Measurements from ENCODE around the gene LGALSL.

Gene LGALSL

GRCh38 chr2:64453770-64454385 lies at the start of gene LGALSL:
LGALSL (plus strand) TSS chr2:64454162; CDS start chr2:64454546, 384 bp downstream.
- Mint-ChIP-seq H3K36me3 (ENCODE audit: low read depth) (no peaks in the 10 kb centered on the region), H3K9me3 (no peaks in the 10 kb centered on the region), H3K27me3 (peaks cover 35% of the 10 kb centered on the region), H3K4me1 (ENCODE audit: low read depth) (peaks cover 24% of the 10 kb centered on the region), H3K4me3 (peak within 1 kb of the TSS; percentile 68), H3K27ac (no peak within 1 kb of the TSS)
- intact Hi-C loops (cut with micrococcal nuclease), result no loop called here

DNA sequence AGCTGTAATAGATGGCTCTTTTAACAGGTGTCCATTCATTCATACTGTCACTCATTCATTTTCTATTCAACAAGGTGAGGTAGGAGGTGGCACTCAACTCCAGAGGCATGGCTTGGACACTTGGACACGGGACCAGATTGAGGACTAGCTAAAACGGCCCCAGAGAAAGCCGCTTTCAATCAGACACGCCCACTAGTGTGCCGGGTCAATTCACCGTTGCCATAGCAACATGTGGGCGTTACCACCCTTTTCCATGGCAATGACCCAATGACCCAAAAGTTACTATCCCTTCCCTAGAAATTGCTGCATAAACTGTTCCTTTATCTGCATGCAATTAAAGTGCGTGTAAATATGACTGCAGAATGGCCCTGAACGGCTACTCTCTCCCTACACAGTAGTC lies 49.2 kb upstream of the LGALSL start:
- no peak overlapping the region for H3K4me3 Mint-ChIP-seq
- intact Hi-C loops (cut with micrococcal nuclease), result no loop called here
- H3K9me3 Mint-ChIP-seq, result no peaks in the 10 kb centered on the region
- peaks cover 31% of the 10 kb centered on the region for H3K4me1 Mint-ChIP-seq (ENCODE audit: low read depth)
- no peaks in the 10 kb centered on the region for H3K36me3 Mint-ChIP-seq (ENCODE audit: low read depth)
- no peaks in the 10 kb centered on the region for H3K27me3 Mint-ChIP-seq
- peak overlapping the region; percentile 34 for H3K27ac Mint-ChIP-seq

GRCh38 chr2:64405581-64406406 lies 48.2 kb upstream of the LGALSL start:
- H3K27me3 Mint-ChIP-seq, result no peaks in the 10 kb centered on the region
- no peak overlapping the region for H3K4me3 Mint-ChIP-seq
- peaks cover 31% of the 10 kb centered on the region for H3K4me1 Mint-ChIP-seq (ENCODE audit: low read depth)
- H3K27ac Mint-ChIP-seq, result no peak overlapping the region
- H3K9me3 Mint-ChIP-seq, result no peaks in the 10 kb centered on the region
- no peaks in the 10 kb centered on the region for H3K36me3 Mint-ChIP-seq (ENCODE audit: low read depth)
- intact Hi-C loops (cut with micrococcal nuclease), result no loop called here

DNA sequence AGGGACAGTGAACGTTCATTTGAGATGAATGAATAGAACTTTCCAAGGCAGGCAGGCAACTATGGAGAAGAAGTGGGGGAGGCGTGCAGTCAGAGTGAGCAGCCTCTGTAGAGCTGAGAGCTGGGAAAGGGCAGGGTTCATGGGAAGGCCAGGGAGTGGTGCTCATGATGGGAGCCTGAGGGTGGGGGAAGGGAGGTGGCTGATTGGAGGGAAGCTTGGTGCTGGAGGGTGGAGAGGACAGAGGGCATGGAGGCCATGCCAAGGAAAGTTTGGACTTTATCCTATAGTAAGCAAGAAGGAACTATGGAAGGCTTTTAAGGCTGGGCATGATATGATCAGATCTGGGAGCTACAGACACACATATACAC lies 47.6 kb upstream of the LGALSL start:
- Mint-ChIP-seq H3K27me3 (no peaks in the 10 kb centered on the region), H3K4me1 (ENCODE audit: low read depth) (peaks cover 31% of the 10 kb centered on the region)
- intact Hi-C loops (cut with micrococcal nuclease), result no loop called here

DNA sequence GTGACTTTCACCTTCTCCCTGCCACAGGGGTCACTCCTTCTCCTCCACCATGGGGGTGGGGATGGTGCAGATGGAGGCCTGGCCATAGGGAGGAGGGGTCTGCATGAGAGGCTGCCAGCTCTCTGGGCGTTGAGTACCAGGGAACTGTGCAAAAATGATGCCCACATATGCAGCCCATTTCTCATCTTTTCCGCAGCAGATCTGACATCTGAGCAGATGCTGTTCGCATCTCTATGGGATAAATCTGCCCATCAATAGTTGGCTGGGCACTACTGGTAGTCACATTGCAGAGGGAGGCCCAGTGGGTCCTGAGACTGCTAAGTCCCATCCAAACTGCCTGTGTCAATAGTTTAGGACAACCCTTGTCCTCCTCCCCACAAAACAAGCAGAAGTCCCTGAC lies 45.9 kb upstream of the LGALSL start:
- no peak overlapping the region for H3K4me3 Mint-ChIP-seq
- H3K9me3 Mint-ChIP-seq, result no peaks in the 10 kb centered on the region
- intact Hi-C loops (cut with micrococcal nuclease), result no loop called here

More for the DNA sequence above, 47.6 kb upstream of the LGALSL start:
- no peaks in the 10 kb centered on the region for H3K9me3 Mint-ChIP-seq
- H3K27ac Mint-ChIP-seq, result no peak overlapping the region
- no peaks in the 10 kb centered on the region for H3K36me3 Mint-ChIP-seq (ENCODE audit: low read depth)
- no peak overlapping the region for H3K4me3 Mint-ChIP-seq

DNA sequence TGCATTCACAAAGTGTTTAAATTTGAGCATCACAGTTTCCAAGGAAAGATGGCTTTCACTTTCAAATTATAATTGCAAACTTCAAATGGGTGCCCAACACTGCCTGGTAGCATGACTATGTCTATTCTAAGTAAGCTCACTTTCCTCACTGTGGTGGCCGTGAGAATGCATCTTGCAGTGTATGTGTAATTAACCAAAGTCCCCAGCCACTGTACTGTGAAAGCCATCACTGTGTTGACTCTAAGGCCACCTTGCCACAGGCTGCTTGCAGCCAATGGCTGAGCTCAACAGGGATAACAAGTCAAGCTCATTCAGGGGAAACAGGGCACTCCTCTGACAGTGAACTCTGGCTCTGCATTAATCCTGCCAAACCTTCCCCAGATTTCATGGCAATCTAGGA lies 43.3 kb upstream of the LGALSL start:
- Mint-ChIP-seq H3K9me3 (no peaks in the 10 kb centered on the region), H3K4me3 (no peak overlapping the region), H3K36me3 (ENCODE audit: low read depth) (no peaks in the 10 kb centered on the region), H3K4me1 (ENCODE audit: low read depth) (peaks cover 6% of the 10 kb centered on the region), H3K27ac (no peak overlapping the region), H3K27me3 (no peaks in the 10 kb centered on the region)
- intact Hi-C loops (cut with micrococcal nuclease), result no loop called here

More for the DNA sequence above, 45.9 kb upstream of the LGALSL start:
- H3K27me3 Mint-ChIP-seq, result no peaks in the 10 kb centered on the region
- peaks cover 28% of the 10 kb centered on the region for H3K4me1 Mint-ChIP-seq (ENCODE audit: low read depth)
- H3K27ac Mint-ChIP-seq, result no peak overlapping the region
- no peaks in the 10 kb centered on the region for H3K36me3 Mint-ChIP-seq (ENCODE audit: low read depth)

GRCh38 chr2:64412671-64413070 lies 41.3 kb upstream of the LGALSL start:
- no peaks in the 10 kb centered on the region for H3K36me3 Mint-ChIP-seq (ENCODE audit: low read depth)
- intact Hi-C loops (cut with micrococcal nuclease), result no loop called here
- no peak overlapping the region for H3K27ac Mint-ChIP-seq
- no peaks in the 10 kb centered on the region for H3K4me1 Mint-ChIP-seq (ENCODE audit: low read depth)
- no peak overlapping the region for H3K4me3 Mint-ChIP-seq
- no peaks in the 10 kb centered on the region for H3K27me3 Mint-ChIP-seq
- no peaks in the 10 kb centered on the region for H3K9me3 Mint-ChIP-seq

DNA sequence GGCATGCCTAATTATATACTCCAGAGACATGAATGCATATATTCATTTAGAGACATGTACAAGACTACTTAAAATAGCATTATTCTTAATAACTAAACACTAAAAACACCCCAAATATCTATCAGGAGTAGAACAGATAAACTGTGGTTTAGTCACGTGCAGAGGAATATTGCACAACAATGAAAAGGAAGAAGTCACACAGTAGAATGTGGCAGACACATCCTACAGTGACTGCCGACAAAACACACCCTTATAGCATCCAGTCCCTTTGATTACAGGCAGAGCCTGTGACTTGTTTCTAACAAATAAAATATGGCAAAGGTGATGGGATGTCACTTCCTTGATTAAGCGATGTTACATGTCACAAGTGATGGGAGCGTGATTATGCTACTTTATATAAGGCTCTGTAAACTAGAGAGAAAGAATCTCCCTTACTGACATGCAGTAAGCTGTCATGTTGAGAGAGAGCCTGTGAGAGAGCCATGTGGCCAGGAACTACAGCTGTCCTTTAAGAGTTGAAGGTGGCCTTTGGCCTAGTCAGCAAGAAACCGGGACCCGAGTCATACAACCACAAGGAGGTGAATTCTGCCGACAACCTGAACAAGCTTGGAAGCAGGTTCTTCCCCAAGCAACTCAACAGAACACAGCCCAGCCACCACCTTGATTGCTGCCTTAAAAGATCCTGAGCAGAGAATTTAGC lies 39.1 kb upstream of the LGALSL start:
- Mint-ChIP-seq H3K27me3 (peaks cover 2% of the 10 kb centered on the region), H3K9me3 (no peaks in the 10 kb centered on the region), H3K27ac (no peak overlapping the region), H3K36me3 (ENCODE audit: low read depth) (no peaks in the 10 kb centered on the region), H3K4me3 (no peak overlapping the region), H3K4me1 (ENCODE audit: low read depth) (no peaks in the 10 kb centered on the region)
- intact Hi-C loops (cut with micrococcal nuclease), result no loop called here

- H3K9me3 Mint-ChIP-seq, result no peaks in the 10 kb centered on the region
- intact Hi-C loops (cut with micrococcal nuclease), result no loop called here
- H3K4me3 Mint-ChIP-seq, result no peak overlapping the region
- H3K27ac Mint-ChIP-seq, result no peak overlapping the region
- H3K4me1 Mint-ChIP-seq (ENCODE audit: low read depth), result peaks cover 7% of the 10 kb centered on the region
- no peaks in the 10 kb centered on the region for H3K36me3 Mint-ChIP-seq (ENCODE audit: low read depth)
- peaks cover 2% of the 10 kb centered on the region for H3K27me3 Mint-ChIP-seq
These were observed 36.3 kb upstream of the LGALSL start for GRCh38 chr2:64417624-64418023.

DNA sequence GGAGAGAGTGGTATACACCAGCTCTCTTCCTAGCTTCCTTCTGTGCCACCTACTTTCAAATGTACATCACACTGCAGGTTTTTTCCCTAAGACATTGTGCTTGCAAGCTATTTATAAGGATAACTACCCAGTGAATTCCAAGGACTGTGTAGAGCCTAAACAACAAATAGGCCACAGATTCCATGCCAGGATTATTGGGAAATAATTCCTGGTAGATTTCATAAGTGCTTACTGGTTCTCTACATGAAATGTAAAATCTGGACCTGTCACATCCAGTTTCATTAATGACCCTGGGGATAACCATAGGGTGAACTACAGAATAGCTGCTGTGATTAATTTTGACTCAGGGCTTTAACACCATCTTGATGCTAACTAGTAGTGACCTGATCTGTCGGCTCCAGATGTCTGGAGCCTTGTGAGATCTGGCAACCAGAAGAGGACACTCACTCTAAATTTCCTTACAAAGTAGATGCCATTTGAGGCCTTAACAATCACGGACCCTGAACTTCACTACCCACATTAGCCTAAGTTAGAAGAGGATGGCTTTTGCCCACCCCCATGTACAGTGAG lies 34.3 kb upstream of the LGALSL start:
- intact Hi-C loops (cut with micrococcal nuclease), result no loop called here
- H3K4me1 Mint-ChIP-seq (ENCODE audit: low read depth), result peaks cover 15% of the 10 kb centered on the region

GRCh38 chr2:64420677-64421076 lies 33.3 kb upstream of the LGALSL start:
- H3K27ac Mint-ChIP-seq, result no peak overlapping the region
- H3K4me3 Mint-ChIP-seq, result no peak overlapping the region
- H3K9me3 Mint-ChIP-seq, result no peaks in the 10 kb centered on the region
- peaks cover 2% of the 10 kb centered on the region for H3K27me3 Mint-ChIP-seq
- peaks cover 15% of the 10 kb centered on the region for H3K4me1 Mint-ChIP-seq (ENCODE audit: low read depth)
- intact Hi-C loops (cut with micrococcal nuclease), result no loop called here
- H3K36me3 Mint-ChIP-seq (ENCODE audit: low read depth), result no peaks in the 10 kb centered on the region

More for the DNA sequence above, 34.3 kb upstream of the LGALSL start:
- Mint-ChIP-seq H3K4me3 (no peak overlapping the region), H3K27me3 (peaks cover 2% of the 10 kb centered on the region), H3K9me3 (no peaks in the 10 kb centered on the region), H3K27ac (no peak overlapping the region), H3K36me3 (ENCODE audit: low read depth) (no peaks in the 10 kb centered on the region)

- intact Hi-C loops (cut with micrococcal nuclease), result no loop called here
- H3K4me1 Mint-ChIP-seq (ENCODE audit: low read depth), result peaks cover 15% of the 10 kb centered on the region
These were observed 32.8 kb upstream of the LGALSL start for GRCh38 chr2:64421201-64421600.

GRCh38 chr2:64422466-64422865 lies 31.5 kb upstream of the LGALSL start:
- Mint-ChIP-seq H3K27me3 (peaks cover 2% of the 10 kb centered on the region), H3K9me3 (no peaks in the 10 kb centered on the region), H3K4me3 (no peak overlapping the region), H3K4me1 (ENCODE audit: low read depth) (peaks cover 15% of the 10 kb centered on the region), H3K36me3 (ENCODE audit: low read depth) (no peaks in the 10 kb centered on the region), H3K27ac (no peak overlapping the region)
- intact Hi-C loops (cut with micrococcal nuclease), result no loop called here

More at GRCh38 chr2:64421201-64421600, 32.8 kb upstream of the LGALSL start:
- no peaks in the 10 kb centered on the region for H3K36me3 Mint-ChIP-seq (ENCODE audit: low read depth)
- no peaks in the 10 kb centered on the region for H3K9me3 Mint-ChIP-seq
- no peak overlapping the region for H3K27ac Mint-ChIP-seq
- no peak overlapping the region for H3K4me3 Mint-ChIP-seq
- H3K27me3 Mint-ChIP-seq, result peaks cover 2% of the 10 kb centered on the region

DNA sequence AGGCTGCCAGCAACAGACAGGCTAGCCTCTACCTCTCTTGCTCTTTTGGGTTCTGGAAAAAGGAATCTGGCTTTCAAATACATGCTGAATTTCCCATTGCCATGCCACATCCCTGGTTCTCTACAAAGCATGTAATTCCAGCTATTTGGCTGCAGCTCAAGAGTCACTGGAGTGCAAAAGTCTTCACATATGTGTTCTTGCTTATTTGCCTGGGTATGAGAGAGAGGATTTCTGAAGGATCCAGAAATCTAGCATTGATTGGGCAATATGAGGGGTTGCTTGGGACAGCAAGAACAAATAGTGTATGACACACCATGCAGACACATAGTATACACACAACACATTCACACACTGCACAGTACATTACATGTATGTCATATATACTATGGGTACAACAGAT lies 30.7 kb upstream of the LGALSL start:
- Mint-ChIP-seq H3K4me3 (no peak overlapping the region), H3K4me1 (ENCODE audit: low read depth) (peaks cover 15% of the 10 kb centered on the region), H3K27ac (no peak overlapping the region), H3K27me3 (peaks cover 2% of the 10 kb centered on the region), H3K9me3 (no peaks in the 10 kb centered on the region), H3K36me3 (ENCODE audit: low read depth) (no peaks in the 10 kb centered on the region)
- intact Hi-C loops (cut with micrococcal nuclease), result no loop called here

Measured in dendritic cell treated with granulocyte-macrophage colony-stimulating factor and Interleukin-4, amounts not matched to agents 40 ng/mL and 50 ng/mL, for 4 days (primary cell).